ENCODE measurements around the gene PDE10A.
A peak's percentile ranks its signal among the peaks of the same experiment; 100 is the strongest.
"Not testable (repeated sequence)": the region's sequence is repeated elsewhere in the genome, so short reads cannot be mapped to it uniquely, and the experiment has no call there.

Gene PDE10A

DNA sequence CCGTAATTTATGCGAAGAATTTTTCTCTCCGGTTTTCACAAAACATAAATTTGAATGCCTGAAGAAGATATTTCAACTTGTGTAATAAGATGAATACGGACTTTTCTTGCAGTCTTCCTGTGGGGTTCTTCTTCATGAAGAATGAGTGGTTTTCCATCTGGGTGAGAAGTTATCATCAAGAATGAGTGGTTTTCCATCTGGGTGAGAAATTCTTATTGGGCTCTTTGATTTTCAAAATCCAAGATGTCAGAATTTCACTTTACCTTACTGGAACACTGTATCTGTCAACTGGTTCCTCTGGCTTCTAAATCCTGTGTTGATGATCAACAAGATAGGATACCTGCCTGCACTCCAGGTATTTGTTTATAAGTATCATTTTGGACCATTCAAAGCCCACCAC, 193.6 kb downstream of the PDE10A start:
- DNase-seq (ENCODE audit: low spot score): no peak

DNA sequence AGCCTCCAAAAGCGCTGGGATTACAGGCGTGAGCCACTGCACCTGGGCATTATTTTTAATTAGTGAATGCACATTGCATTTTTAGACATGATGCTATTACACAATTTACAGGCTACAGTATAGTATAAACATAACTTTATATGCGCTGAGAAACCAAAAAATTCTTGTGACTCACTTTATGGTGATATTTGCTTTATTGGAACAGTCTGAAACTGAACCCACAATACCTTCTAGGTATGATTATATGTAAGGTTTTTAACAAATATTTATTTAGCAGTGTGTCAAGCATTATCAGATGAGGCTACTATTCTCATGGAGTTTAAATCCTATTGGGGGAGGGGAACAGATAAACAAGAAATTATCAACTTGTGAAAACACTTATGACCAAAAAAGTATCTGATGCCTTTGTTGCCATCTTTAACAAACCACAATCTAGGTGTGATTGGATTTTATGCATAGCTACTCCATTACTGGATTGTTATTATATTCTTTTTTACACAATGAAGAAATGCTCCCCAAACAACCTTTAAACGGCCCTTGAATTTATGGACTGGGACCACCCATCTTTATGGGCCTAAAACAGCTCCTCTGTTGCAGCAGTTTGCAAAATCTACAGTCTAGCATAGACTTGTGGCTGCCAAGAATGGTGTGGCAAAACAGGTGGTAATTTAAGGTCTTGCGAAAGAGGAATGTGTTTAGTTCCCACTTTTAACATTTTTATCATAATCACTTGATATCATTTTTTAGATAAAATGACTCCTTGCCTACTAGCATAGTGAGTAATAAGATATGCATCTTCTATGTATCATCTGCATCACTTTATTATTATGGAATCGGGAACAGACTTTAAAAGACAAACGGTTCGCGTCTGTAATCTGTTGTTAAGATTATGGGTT, 194.5 kb downstream of the PDE10A start:
- DNase-seq (ENCODE audit: low spot score): no peak

DNA sequence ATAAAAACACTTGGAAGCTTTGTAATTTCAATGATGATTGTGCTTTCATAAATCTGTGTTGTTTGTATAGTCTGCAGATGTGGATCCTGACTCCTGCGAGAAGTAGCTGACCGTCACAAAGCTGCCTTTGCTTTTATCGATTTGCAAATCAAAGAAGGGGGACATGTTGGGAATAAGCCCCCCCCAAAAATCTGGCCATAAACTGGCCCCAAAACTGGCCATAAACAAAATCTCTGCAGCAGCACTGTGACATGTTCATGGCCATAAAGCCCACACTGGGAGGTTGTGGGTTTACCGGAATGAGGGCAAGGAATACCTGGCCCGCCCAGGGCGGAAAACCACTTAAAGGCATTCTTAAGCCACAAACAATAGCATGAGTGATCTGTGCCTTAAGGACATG, 199.5 kb downstream of the PDE10A start:
- DNase-seq (ENCODE audit: low spot score): not testable (repeated sequence)

DNA sequence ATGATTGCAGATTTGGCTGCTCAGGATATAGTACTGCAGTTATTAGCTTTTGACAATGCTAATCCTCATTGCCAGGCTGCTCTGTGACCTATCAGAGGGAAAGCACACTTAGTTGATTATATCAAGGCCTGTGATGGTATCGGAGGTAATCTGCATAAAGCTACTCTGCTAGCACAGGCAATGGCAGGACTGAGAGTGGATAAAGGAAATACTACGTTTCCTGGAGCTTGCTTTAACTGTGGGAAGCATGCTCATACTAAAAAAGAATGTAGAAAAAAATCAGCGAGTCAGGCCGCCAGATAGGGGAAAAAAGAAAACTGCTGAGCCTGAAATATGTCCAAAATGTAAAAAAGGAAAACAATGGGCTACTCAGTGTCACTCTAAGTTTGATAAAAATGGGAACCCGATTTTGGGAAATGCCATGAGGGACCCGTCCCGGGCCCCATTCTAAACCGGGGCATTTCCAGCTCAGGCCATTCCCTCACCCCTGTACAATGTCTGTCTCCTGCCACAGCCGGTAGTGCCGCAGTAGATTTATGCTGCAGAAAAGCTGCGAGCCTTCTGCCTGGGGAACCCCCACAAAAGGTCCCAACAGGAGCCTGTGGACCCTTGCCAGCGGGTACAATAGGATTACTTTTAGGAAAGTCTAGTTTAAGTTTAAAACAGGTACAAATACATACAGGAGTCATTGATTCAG, 203.3 kb downstream of the PDE10A start:
- not testable (repeated sequence) for DNase-seq (ENCODE audit: low spot score)

DNA sequence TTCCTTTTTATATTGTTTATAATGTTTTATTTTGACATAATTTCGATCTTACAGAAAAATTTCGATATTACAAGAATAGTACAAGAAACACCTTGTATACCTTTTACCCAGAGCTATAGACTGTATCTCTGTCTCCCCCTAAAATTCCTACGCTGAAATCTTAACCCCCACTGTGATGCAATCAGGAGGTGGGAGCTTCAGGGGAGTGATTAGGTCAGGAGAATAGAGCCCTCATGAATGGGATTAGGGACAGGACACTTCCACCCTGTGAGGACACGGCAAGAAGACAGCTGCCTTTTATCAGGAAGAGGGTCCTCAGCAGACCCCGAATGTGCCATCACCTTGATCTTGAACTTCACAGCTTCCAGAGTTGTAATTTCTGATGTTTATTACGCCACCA, 204.9 kb downstream of the PDE10A start:
- no peak for DNase-seq (ENCODE audit: low spot score)

DNA sequence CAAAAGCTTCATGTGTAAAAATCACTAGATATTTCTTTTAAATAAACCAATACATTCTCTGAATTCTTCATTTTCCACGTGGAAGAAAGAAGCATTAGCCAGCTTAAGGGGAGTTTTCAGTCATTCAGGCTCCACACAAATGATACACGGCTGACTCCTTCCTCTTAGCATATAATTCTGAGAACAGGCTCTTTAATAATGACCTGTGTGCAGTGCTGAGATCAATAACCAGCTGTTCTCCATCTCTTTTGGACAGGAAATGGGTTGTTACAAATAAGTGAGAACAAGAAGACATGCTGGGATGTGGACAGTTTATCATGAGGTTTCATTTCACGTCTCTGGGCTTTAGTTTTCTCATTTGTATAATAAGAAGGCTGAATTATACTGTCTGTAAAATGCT, 206.8 kb downstream of the PDE10A start:
- no peak for DNase-seq (ENCODE audit: low spot score)

DNA sequence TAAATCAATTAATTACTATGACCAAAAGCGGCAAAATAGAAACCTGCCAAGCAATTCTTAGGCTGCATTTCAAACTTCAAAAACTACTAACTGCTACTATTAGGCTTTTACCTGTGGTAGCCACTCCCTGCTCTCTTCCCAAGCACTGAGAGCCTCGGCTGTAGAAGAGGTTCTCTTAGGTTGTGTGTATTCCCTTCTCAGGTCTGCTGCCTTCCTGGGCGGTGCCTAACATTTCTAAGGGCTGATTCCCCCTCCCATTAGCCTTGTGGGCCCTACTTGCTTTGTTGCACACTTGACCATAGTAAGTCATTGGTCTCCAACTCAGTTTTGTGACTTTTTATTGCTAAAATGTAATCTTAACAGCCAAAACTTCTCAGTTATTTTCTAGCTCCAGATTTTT, 207.6 kb downstream of the PDE10A start:
- DNase-seq (ENCODE audit: low spot score): no peak

DNA sequence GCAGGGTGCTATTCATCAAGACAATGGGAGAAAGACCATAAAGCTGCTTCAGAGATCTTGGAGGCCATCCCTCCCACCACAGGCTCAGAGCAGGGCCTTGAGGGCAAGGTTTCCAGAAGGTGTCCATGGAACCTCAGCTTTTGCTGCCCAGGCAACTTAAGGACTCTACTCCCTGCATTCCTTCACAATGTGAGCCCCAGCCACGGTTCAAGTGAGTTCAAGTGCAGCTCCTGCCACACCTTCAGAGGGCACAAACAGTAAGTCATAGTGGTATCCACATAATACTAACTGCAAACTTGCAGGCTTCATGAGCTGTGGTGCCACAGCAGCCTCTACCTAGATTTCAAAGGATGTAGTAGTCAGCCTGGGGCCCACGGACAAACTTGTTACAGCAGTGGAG, 209.6 kb downstream of the PDE10A start:
- DNase-seq (ENCODE audit: low spot score): no peak

DNA sequence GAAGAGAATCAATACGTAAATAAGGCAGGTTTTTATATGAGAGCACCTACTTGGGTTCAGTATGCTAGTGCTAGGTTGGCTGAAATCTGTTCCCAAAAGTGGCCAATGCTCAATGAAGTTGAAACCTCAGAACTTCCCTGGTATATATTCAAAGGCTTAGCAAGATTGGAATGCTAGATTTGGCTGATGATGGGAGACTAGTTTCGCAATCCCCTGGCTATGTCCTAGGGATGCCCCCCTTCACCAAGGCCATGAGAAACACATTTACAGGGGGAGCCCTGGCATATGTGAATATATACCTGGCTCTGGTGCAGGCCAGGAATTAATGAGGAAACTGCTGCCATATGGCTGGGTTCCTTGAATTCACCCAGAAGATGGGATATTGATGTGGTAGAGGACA, 211.2 kb downstream of the PDE10A start:
- DNase-seq (ENCODE audit: low spot score): no peak

DNA sequence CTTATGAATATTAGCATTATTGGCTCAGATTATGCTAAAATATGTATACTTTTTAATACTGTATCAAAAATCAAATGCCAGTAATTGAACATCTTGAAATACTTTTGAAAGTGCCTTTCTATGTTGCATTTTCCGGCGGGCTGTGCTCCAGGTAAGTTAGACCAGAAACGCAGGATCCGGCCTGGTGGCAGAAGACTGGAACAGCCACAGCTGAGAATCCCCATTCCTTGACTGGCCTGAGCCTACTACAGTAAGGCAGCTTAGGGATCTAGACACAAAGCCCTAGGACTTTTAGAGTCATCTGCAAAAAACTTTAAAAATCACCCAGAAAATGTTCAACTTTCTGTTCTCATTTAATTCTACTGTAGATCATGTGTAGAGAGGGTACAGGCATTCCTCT, 214.8 kb downstream of the PDE10A start:
- no peak for DNase-seq (ENCODE audit: low spot score)

DNA sequence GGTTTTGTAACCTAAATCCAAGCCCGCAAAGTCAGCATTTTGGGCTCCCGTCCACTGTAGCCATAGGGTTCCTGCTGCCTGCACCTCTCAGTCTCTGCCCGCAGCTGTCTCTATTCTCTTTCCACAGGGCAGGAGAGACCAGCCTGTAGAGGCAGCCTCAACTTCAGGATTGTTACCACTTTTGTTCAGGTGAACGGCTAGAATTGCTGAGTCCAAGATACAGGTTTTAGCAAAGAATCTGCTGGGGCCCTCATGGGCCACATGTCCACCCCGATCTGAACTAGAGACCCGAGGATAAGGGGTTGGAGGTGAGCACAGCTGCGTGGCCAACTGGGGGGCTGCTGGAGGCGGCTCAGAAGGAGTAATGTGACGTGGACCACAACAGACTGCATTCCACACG, 215.9 kb downstream of the PDE10A start:
- DNase-seq (ENCODE audit: low spot score): no peak

DNA sequence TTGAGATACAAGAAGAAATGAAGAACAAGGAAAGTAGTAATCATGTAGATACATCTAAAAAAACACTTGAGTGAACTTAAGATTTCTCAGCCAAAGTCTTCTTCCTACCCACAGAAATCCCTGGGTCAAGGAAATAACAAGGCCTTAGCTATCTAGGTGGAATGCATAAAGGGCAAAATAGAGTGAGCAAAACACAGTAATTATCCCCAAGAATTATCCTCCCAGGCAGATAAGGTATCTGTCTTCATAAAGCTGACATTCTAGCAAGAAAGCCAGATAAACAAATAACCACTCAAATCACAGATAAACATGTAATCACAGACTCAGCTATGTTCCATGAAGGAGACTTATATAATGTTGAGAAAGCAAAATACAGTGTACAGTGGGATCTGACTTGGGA, 216.7 kb downstream of the PDE10A start:
- no peak for DNase-seq (ENCODE audit: low spot score)

DNA sequence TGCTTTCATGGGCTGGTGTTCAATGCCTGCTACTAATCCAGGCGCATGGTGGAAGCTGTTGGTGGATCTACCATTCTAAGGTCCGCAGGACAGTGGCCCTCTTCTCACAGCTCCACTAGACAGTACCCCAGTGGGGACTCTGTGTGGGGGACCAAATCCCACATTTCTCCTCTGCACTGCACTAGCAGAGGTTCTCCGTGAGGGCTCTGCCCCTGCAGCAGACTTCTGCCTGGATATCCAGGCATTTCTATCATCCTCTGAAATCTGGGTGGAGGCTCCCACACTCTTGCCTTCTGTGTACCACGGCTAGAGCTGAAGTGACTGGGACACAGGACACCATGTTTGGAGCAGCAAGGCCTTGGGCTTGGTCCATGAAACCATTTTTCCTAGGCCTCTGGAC, 219.6 kb downstream of the PDE10A start:
- DNase-seq (ENCODE audit: low spot score): no peak

DNA sequence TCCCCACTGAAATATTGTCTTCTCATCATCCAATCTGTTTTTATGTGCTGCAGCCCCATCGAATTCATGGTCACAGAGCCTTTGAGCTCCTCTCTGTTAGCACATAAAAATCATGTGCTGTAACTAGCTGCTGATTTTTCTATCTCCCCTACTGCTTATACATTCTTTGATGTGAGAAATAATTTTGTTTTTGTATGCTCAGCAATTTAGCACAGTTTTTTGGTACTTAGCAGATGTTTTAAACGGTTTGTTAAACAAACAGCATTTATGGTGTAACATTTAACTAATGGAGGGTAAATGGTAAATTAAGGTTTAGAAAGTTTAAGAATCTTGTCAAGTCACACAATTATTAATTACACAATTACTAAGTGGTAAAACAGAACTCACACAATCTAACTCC, 221.9 kb downstream of the PDE10A start:
- DNase-seq (ENCODE audit: low spot score): no peak

DNA sequence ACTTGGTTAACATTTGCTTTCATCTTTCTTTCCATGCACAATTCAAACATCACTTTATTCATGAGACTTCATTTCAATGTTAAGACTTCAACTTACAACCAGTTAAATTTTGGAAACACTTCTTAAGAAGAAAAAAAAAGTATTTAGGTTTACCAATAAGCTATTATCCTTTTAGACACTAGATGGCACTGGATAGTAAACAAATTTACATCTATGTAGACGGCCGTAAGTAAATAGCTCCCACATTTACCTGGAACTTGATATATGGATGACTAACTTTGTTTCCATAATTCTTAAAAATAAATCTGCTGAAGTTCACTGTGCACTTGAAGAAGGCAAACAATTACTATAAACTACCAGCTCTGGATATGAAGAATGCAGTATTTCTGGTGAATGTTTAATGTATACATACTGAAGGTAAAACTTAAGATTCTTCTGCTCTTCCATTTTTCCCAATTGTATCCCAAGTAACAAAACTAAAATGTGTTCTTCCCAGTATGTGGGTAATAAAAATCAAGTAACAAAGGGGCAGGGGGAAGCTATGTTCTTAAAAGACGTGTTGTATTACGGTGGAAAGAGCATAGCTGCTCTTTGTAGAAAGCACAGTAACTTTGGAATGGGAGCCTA, 223.0 kb downstream of the PDE10A start:
- peak; percentile 53 for DNase-seq (ENCODE audit: low spot score)

DNA sequence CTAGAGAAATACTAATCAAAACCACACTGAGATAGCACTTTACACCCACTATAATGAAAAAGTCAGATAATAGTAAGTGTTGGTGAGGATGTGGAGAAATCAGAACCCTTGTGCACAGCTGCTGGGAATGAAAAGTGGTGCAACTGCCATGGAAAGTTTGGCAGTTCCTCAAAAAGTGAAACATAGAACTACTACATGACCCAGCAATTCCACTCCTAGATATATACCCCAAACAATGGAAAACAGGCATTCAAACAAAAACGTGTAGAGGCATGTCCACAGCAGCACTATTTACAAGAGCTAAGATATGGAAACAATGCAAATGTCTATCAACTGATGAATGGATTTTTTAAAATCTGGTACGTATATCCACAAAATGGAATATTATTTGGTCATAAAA, 236.1 kb downstream of the PDE10A start:
- DNase-seq (ENCODE audit: low spot score): no peak

DNA sequence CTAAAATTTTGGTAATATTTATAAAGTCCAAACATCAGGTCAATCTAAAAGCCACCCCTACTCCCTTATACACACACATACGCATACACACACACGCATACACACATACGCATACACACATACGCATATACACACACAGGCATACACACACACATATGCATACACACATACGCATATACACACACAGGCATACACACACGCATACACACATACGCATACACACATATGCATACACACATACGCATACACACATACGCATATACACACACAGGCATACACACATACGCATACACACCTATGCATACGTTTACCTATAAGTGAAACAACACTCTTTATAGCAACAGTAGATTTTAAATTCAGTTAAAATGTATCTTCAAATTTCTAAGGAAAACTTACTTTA, 240.8 kb downstream of the PDE10A start:
- no peak for DNase-seq (ENCODE audit: low spot score)

DNA sequence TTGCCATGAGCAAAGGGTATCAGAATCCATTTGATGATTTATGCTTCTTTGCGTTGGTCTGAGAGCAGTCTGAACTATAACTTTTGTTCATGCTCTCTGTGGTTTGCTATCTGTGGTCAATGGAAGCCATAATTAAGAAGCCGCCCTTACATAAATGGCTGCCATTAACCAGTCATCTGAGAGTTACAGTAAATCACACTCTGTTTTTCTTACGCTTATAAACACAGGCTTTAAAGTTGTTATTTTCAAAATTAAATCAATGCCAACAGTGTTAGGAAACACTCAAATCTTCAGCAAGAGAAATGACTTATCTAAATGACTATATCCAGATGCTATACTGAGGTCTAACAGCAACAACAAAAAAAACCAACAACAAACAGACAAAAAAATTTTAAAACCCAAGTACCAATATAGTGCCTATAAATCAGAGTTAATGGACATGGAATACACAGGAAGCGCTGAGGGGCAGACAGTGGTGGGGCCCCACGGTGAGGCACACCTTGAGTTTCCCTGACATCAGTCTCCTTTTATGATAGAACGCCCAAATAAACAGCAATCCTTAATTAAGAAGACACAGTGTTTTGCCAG, 245.7 kb downstream of the PDE10A start:
- no peak for DNase-seq (ENCODE audit: low spot score)

DNA sequence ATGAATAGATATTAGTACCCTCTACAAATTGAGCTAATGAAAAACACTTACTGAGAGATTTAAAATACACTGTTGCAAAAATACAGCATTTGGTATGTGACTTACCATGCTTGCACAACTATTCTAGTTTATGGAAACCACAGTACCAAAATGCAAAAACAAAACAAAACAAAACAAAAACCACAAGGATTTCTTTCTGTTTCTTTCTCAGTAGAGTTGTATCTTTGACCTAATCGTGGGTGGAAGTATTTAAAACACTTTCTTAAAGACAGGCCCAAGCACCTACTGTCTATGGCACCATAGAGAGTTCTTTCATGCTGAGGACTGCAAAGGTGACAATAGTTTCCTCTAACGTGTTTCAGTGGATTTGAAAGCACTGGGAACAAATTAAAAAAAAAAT, 258.3 kb downstream of the PDE10A start:
- no peak for DNase-seq (ENCODE audit: low spot score)

DNA sequence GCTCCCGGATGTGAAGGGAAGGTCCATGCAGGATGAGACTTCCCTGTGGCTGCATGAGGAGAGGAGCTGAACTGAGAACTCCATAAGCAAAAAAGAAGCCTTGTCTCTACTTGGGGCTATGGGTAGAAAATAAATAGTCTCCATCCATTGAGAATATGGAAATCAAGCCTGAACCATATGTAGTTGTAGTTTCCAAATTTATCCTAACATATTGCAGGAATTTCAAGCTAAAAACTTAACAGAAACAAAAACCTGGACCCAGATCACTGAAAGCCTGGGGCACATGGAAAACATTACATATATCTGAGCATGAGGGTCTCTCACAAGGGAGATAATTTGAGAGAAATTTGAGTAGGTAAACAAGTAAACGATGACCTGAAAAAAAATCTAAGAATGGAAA, 258.7 kb downstream of the PDE10A start:
- no peak for DNase-seq (ENCODE audit: low spot score)

DNA sequence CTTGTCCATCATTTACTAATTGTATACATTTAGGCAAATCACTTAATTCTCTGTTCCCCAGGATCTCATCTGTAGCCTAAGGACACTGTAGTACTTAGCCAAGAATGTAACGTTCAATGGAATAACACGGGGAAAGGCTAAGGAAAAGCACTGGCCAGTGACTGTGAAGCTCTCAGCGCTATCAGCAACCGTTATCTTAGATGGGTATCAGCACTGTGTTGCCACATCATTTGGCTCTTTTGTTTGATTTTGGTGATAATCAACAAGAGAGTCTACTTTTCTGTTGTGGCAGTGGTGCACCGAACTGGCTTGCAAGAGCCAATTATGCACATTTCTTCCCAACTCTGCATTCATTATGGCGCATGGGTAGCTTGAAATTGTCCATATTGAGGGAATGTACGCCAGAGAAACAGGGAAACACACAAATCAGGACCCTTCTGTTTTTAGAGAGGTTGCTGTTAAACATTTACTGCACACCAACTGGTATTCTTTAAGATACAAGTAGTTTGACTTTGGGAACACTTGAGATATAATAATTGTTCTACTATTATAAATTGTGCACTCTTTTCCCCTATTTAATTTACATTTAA, 259.9 kb downstream of the PDE10A start:
- no peak for DNase-seq (ENCODE audit: low spot score)

DNA sequence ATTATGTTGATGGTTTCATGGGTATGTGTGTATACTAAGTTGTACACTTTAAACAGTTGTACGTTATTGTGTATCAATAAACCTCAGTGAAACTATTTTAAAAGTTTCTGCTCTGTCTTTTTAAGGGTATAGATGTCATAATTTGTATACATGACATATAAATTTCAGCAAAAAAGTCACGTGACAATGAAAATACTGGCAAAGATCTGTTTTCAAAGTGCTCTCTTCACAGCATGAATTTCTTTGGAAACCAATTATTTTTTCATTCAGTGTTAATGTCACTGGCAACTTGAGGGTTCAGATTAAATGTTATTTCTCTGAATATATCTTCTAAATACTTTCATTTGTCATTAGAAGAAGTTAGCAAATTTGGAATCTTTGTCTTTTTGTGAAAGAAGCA, 261.9 kb downstream of the PDE10A start:
- no peak for DNase-seq (ENCODE audit: low spot score)
